Non-pigmented ciliary epithelial cell (primary cell): ENCODE measurements around the gene NAP1L4.

ENCODE experiments used
- DNase-seq: peaks from one replicate; pipeline ENCODE4 v3.0.0-alpha.2; 2010; ENCODE audit warnings: low read depth

NAP1L4 gene, protein sequence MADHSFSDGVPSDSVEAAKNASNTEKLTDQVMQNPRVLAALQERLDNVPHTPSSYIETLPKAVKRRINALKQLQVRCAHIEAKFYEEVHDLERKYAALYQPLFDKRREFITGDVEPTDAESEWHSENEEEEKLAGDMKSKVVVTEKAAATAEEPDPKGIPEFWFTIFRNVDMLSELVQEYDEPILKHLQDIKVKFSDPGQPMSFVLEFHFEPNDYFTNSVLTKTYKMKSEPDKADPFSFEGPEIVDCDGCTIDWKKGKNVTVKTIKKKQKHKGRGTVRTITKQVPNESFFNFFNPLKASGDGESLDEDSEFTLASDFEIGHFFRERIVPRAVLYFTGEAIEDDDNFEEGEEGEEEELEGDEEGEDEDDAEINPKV

DNA sequence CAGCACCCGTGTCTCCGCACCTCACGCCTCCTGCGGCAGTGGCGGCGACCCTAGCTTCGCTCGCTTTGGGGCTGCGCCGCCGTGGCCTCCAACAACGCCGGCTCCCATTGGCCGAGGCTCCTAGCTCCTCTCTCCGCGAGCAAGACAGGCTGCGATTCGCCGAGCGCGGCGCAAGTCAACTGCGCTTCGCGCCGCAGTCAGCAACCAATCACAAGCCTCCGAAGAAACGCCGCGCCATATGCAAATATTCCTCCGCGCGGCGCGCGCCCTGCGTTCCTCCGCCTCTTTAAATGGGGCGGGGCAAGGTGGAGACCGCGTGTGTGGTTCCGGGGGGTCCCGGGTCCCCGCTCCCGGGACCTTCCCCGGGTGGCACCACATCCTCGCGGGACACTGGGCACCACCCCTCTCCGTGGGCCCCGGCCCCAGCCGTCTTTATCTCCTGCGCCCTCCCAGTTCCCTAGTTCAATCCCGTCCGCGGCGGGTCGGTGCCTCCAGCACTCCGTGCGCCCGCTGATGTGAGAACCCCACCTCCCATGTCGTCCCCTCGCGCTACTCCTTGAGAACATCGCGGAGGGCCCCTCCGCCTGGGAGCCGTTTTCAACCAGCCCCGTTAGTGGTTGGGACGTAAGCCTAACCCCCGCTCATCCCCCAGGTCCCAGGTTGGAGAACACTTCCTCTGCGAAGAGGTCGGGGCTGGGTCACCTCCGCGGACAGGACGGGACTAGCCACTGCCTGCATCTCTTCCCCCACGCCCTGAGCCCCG, at the start of gene NAP1L4:
Gene NAP1L4 (minus strand): TSS at position 96 of the 763 bp plus-strand sequence. CDS start 13,109 bp downstream, outside the sequence.
- DNase-seq: peak; percentile 81

DNA sequence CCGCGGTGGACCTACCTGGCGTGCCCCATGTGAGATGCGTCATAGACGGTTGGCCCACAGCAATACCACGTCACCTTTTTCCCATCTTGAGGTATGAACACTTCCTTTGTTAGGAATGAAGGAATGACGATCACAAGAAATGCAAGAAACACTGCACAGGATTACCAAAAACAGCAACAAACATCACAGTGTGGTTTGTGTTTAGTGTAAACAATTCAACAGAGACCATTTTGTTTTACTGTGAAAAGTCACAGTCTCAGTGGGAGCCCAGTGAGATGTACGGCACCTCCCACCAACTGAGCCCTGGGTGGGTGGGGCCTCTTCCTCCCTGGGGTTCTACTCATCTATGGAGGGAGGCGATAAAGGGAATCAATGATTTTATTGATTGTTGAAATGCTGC, 48.8 kb upstream of the NAP1L4 start:
- no peak for DNase-seq

DNA sequence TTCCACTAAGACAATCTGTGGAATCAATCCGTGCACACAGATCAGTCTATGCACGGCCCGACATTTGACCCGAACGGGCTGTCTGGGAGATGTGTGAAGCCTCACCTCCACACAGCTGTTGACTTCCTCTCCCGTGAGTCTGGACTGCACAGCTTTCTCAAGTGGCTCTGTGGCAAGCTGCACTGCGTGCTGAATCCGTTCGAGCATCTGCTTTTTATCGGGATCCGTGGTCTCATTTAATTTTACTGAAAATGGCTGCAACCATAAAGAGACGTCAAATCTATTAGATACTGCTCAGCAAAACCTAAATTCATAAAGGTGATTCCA, 45.8 kb upstream of the NAP1L4 start:
- DNase-seq: no peak

DNA sequence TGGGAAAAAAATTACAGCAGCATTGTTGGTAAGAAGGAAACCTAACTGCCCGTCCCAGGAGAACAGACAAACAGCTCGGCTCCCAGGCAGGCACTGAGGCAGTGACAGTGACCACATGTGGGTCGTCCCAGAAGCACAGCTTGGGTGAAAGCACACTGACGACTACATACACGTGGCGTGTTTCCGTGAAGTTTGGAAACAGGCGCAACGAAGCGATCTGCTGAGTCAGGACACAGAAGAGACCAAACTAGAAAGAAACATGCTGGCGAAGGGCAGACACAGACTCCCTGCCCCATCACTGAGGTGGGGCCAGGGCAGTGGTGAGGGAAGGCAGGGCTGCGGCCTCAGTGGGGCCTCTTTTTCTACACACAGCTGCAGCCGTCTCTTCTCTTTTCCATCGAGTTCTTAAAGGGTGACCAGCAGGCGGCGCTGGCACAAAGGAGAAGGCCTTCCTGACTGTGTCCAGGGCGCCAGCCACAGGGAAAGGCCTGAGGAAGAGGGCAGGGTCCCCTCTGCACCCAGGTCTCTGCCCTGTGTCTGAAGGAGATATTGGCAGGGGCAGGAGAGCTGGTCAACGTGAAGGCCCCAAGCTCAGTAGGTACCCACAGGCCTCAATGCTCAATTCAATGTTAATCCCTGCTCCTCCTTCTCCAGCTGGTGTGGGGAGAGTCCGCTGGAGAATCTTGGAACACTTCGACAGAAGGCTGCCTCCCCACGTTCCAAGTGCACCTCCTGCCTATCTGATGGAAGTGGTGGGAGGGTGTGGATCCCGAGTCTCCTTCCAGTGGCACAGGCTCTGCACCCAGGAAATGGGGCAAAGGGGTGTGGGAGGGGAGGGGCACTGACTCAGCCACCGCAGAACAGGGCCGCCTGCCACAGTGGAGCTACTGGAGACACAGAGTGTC, 45.2 kb upstream of the NAP1L4 start:
- DNase-seq: no peak

DNA sequence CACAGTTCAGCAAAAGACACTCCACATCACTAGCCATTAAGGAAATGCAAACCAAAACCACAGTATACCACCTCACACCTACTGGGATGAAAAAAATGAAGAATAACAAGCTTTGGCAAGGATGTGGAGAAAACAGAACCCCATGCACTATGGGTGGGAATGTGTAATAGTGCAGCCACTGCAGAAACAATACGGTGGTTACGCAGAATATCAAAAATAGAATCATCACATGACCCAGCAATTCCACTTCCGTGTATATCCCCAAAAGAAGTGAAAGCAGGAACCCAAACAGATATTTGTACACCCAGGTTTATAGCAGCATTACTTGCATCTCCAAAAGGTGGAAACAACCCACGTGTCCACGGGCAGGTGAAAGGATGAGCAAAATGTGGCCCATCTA, 44.3 kb upstream of the NAP1L4 start:
- no peak for DNase-seq

DNA sequence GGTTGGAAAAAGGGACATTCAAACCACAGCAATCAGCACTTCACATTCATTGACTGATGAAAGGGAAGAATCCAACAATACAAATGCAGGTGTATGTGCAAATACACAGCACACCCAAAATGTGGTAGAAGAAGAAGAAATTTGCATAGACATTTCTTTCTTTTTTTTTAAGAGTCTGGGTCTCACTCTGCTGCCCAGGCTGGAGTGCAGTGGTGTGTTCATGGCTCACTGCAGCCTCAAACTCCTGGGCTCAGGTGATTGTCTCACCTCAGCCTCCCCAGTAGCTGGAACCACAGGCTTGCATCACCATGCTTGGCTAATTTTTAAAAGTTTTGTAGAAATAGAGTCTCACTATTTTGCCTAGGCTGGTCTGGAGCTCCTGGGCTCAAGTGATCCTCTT, 43.2 kb upstream of the NAP1L4 start:
- no peak for DNase-seq

DNA sequence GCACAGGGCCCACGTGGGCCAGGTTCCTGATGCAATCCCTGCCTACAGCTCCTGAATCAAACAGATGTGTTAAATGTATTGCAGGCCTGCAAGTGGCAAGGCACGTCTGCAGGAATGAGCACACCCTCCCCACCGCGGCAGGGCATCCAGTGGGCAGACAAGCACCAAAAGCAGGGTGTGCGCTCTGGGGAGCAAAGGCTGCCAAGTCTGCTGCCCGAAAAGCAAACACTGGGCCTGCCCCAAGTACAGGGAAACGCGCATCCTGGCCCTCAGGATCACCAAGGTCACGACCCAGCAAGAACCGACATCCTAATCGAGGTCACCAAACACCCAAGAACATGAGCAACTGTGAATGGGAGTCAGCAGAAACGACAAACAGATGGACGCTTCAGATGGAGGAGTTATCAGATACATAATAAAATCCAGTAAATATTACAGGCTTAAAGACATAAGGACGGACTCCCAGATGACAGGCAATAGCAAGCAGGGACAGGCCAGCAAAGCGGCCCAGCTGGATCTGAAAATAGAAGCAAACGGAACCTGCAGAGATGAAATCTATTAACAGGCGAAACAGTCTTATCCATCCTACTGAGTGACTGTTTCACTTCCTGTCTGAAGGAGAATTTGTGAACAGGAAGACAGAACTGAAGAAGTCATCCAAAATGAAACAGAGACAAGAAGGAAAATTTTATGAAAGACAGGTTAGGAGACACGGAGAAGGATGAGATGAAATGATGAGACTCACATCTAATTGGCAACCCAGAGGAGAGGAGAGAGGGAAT, 38.4 kb upstream of the NAP1L4 start:
- DNase-seq: no peak

DNA sequence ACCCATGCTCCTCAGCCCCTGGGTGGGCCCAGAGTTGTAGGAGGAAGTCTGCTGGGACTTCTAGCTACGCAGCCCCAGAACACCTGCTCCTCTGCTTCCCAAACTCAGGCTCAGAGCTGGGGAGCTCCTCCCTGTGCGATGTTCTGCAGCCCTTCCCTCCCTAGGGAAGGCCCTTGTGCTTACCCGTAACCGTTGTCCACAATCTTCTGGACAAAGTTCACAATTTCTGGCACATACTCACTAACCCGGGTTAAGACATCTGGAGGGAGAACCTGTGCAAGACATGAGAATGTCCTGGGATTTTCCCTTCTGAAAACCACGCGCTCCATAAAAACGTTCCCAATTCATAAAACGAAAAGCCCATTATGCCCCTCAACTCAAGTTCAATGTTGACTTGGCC, 36.7 kb upstream of the NAP1L4 start:
- no peak for DNase-seq

DNA sequence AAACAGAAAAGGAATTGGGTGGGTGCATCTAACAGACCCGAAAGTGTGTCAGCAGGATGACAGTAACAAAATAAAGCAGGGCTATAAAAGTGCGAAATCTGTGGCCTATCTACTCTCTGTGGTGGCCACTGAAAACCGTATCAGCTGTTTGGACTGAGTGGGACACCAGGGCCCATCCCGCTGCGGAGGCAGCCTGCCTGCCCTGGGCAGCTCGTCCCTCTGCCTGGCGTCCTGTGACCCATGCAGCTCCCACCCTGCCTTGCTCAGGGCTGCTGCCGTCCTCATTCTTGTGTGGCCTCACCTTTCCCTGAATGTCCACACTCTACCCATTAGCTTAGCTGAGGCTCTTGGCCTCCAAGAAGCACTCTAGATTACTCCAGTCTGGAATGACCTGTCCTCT, 34.7 kb upstream of the NAP1L4 start:
- DNase-seq: no peak

DNA sequence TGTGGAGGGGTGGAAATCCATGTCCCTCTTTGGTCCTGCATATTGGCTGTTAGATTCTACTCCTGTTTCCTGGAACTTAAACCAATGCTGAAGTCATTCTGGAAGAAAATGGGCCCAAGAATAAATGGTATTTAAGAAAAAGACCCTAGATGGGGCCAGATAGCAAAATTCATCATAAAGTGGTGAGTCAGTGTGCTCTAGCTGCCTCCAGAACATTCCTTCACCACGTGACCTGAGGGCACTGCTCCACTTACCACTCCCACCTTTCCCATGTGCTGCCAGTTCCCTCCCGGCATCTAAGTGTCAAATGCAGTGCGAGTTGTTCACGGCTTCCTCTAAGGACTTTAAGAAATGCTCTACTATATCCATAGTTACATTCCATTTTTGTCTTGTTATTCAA, 30.9 kb upstream of the NAP1L4 start:
- DNase-seq: peak; percentile 65

DNA sequence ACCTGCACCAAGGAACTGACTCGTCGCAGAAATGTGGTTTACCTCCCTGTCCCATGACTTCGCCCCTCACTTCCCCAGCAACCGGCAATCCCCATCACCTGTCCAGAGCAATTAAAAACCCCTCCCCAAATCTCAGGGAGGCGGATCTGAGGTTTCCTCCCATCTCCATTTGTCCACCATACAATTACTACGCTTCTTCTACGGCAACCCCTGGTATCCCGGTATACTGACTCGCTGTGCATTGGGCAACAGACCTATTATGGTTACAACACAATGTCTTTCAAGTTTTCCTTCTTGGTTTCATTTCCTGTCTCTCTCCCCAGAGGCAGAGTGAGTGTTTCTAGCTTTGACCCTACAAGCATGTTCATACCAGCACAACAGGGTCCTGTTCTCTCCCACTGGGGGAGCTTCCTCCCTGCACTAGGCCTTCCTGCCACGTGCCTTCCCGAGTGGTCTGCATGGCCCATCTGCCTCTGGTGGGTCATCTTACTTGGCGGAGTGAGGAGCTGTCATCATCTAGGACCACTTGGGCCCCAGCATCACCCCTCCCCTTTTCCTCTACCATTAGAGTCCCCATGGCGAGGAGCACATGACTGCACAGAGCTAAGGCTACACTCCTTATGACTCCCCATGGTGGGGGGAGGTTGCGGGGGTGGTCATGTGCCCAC, 30.3 kb upstream of the NAP1L4 start:
- peak; percentile 36 for DNase-seq

DNA sequence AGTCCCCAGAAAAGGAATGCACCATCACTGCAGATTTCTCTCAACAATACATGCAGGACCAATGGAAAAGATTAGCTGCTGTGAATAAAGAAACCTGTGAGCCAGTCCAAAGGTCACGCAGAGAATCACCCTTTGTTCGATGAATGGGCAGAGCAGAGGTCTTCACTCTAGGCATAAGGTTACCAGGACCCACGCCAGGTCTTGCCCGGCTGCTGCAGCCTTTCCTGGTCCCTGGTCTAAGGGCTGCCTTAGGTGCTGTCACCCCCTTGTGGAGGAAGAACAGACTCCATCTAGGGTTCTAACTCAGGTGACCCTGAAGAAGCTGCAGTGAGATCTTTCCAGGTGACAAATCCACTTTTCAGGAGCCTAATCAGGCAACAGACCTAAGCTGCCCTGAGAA, 29.0 kb upstream of the NAP1L4 start:
- no peak for DNase-seq

DNA sequence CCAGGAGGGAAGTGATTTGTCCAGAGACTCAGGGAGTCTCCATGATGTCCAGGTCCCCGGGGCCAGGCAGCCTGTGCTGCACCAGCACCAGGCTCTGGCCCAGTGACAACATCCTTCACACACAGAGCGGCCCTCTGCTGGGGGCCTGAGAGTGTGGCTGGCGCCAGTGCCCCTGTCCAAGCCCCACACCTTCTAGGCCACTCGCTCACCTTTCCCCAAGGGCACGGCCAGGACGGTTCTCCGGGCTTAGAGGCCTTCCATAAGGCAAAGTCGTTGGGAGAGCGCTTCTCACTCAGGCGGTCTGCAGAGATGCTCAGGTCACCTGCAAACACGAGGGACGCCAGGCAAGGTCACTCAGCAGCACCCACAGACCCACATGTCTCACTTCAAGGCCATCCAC, 27.9 kb upstream of the NAP1L4 start:
- DNase-seq: no peak

DNA sequence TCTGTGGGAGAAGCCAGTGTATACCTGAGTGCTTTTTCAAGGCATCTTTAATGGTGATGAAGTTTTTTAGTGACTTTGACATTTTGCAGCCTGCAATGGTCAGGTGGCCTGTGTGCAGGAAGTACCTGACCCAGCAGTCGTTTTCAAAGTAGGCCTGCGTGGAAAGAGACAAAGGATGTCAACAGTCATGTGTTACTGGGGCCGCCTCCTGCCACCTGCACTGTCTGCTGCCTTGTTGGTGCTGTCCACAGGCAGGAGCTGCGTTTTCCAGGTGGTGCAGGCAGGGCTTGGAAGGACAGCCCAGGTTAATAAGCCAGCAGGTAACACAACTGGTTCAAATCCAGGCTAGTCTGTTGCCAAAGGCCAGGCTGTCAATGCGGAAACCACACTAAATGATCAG, 26.5 kb upstream of the NAP1L4 start:
- no peak for DNase-seq

DNA sequence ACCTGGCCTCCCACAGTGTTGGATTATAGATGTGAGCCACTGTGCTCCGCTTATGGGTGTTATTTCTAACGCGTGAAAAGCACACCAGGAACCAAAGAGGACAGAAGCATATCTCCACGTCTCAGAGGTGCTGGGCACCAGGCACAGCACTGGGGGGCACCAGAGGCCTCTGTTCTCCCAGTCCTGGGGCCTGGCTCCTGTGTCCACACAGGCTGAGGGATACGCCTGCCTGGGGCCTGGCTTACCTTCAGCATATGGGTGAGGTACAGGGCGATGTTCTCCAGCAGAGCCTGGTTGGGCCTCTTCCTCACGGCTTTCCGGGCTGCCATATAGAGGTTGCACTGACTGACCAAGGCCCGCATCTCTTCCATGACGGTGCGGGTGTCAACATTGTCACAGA, 24.7 kb upstream of the NAP1L4 start:
- no peak for DNase-seq

DNA sequence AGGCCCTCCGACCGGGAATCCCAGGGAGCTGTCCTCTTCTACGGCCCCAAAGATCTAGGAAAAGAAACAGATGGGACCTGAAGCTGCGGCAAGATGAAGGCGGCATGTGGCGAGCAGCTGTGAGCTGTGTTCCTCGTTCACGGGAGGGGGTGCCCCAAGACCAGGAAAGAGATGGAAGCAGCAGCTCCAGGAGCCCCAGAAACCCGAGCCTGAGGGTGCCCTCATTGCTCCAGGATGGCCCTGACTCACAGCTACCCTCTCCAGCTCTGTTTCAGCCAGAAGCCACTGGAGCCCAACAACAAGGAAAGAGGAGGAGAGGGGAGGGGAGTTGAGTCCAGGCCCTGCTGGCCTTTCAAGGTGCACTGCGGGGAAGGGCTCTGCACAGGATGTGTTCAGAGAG, 23.7 kb upstream of the NAP1L4 start:
- DNase-seq: no peak

DNA sequence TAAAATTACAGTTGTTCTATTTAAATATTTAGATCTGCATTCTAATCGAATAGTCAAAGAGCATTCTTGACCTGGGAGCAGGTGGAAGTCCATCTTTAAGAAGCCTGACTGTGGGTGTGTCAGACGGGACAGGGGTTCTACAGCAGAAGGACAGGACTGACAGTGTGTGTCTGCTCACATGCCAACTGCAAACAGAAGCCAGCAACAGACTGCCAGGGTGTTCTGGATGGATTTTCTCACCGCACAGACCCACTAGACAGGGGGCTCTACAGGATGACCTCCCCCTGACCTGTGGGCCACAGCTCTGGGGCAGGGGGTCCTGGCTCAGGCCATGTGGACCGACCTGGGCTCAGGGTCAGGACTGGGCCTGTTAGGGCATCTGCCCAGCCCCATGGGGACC, 22.8 kb upstream of the NAP1L4 start:
- DNase-seq: no peak

DNA sequence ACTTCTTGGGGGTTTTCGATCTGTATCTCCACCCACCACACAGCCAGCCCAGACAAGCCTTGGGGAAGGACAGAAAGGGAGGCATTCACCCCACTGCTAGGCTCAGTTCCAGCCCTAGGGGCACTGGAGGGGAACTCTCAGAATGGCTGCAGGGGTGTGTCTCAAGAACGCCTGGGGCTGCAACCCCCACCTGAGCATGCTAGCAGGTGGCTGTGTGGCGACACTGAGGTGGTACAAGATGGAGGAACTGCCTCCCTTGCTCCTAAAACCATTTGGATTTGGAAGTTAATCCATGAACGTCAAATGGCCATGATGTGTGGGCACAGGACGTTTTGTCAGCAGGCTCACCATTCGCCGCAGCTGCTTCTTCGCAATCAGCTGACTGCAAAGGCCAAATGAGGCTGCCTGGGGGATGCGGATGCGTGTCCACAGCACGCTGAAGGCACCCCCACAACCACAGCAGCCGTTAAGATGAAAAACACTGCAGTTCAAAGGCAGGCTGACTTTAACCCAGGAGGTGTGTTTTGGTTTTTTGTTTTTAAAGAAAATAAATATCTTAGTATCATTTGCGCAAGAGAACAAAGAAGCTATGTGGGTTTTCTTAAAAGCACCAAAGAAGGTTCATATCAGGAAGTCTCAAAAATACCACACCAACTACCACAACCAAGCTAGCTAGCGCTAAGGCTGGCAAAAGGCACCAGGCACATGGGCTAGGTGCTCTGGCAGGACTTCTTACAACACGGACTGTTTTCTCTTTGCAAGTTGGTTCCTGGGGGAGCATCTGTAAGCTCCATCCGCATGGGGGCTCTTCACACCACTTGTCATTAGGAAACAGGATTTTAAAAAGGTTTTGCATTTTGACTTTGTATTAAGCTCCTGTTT, 22.2 kb upstream of the NAP1L4 start:
- no peak for DNase-seq

DNA sequence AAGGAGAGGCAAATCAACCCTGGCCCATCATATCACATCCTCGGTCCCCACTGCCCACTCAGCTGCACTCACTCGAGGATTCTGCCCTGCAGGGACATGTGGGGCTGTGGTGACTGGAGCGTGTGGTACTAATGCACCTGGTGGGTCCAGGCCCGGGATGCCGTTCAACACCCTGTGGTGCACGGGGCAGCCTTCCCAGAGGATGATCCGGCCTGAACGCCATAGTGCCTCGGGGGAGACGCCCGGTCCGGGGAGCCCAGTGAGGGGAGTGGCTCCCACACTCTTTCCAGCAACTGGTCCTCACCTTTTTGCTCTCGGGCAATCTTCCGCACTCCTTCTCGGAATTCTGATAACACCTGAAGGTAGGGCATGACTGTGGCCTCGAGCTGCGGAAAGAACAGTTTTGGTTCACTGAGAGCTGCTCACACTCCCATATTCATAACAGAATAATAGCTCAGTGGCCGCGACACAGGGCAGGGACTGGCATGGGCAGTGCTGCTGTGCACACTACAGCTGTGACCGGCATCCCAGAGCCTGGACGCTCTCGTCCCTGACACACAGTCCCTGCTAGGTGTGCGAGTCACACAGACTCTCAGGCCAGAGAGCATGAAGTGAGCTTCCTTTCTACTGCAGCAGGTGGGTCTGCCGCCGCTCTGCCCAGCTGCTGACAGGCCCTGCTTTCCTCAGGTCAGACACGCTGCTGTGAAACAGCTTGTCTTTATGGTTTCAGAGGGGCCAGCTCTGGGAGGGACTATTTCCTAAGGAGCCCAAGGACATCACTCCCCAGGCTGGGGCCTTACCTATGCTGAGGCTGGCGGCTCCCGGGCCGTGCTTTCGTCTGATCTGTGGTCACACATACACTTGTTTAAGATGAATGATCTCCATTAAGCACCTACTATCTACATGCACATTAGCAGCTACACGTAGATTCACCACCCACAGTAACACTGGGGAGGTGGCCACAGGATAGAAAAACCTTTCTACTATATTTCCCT, 20.1 kb upstream of the NAP1L4 start:
- DNase-seq: no peak
